DND-41 (cell line): ENCODE measurements around the gene CARMIL3.

Experiments
- EZH2 ChIP-seq: IDR thresholded peaks from 3 replicates; pipeline ENCODE4 v1.6.1; 2012; ENCODE audit warnings: borderline replicate concordance, low read depth, mild to moderate bottlenecking, moderate library complexity, low read length, inconsistent platforms; ENCODE audit not compliant: severe bottlenecking
- TF ChIP-seq, protein P1 (sequence below): IDR thresholded peaks from 2 replicates; pipeline ENCODE4 v1.5.1; 2012; ENCODE audit warnings: borderline replicate concordance, low read length, moderate library complexity, mild to moderate bottlenecking; ENCODE audit not compliant: poor library complexity, severe bottlenecking; ENCODE audit errors: extremely low read depth

DNA sequence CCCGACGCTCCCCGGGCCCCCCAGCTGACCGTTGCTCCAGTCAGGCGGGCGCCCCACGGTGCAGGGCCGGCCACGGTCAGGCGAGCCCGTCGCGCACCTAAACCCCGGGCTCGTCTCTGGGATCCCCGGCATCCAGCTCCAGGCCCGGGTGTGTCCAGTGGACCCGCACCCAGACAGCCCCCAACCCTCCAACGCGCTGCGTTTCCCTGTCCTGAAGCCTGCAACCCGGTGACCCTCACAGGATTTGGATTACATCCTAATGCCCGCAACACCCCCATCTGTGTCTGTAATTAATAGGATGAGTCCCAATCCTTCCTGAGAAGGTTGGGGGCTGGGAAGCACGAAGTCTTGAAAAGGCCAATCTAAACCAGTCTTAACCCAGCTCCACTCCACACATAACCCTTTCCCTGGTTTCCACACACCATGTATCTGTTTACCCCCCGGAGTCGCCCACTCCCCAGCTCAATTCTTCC is 30.0 kb downstream of the CARMIL3 start:
- TF ChIP-seq, protein P1, sequence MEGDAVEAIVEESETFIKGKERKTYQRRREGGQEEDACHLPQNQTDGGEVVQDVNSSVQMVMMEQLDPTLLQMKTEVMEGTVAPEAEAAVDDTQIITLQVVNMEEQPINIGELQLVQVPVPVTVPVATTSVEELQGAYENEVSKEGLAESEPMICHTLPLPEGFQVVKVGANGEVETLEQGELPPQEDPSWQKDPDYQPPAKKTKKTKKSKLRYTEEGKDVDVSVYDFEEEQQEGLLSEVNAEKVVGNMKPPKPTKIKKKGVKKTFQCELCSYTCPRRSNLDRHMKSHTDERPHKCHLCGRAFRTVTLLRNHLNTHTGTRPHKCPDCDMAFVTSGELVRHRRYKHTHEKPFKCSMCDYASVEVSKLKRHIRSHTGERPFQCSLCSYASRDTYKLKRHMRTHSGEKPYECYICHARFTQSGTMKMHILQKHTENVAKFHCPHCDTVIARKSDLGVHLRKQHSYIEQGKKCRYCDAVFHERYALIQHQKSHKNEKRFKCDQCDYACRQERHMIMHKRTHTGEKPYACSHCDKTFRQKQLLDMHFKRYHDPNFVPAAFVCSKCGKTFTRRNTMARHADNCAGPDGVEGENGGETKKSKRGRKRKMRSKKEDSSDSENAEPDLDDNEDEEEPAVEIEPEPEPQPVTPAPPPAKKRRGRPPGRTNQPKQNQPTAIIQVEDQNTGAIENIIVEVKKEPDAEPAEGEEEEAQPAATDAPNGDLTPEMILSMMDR: no peak
- no peak for TF ChIP-seq EZH2
